HEK293T (cell line): ENCODE results near the gene CDH4.
"Not testable (repeated sequence)": the region's sequence is repeated elsewhere in the genome, so short reads cannot be mapped to it uniquely, and the experiment has no call there.

Source experiments
- CTCF ChIA-PET: fragments of 350-600 bp; formaldehyde crosslinking; extraction: SDS; loops from one replicate; lab custom pipeline; 2021; ENCODE audit warnings: antibody characterized with exemption, inconsistent platforms; lab: Yijun Ruan, JAX
- POLR2A ChIA-PET: fragments of 350-600 bp; formaldehyde crosslinking; extraction: SDS; loops from one replicate; lab custom pipeline; 2020; ENCODE audit warnings: antibody characterized with exemption, inconsistent platforms; lab: Yijun Ruan, JAX
- DNase-seq: peaks from one replicate; pipeline ENCODE4 v3.0.0; 2012; ENCODE audit warnings: mixed read lengths; ENCODE audit errors: extremely low spot score
- ARNT ChIP-seq: fragments of 450-650 bp; IDR thresholded peaks from 2 replicates; pipeline ENCODE4 v1.6.1; 2017; ENCODE audit warnings: mild to moderate bottlenecking
- BHLHE40 ChIP-seq: fragments of 450-650 bp; IDR thresholded peaks from 2 replicates; pipeline ENCODE4 v1.6.1; 2016; ENCODE audit warnings: mild to moderate bottlenecking, moderate library complexity, borderline replicate concordance
- CTBP1 ChIP-seq: fragments of 450-650 bp; IDR thresholded peaks from 2 replicates; pipeline ENCODE4 v1.6.1; 2016; ENCODE audit warnings: borderline replicate concordance
- ELF4 ChIP-seq: fragments of 450-650 bp; IDR thresholded peaks from 2 replicates; pipeline ENCODE4 v1.6.1; 2017; ENCODE audit warnings: antibody characterized with exemption
- FOXA1 ChIP-seq: fragments of 450-650 bp; IDR thresholded peaks from 2 replicates; pipeline ENCODE4 v1.6.1; 2016; ENCODE audit warnings: mild to moderate bottlenecking
- FOXK2 ChIP-seq: fragments of 450-650 bp; IDR thresholded peaks from 2 replicates; pipeline ENCODE4 v1.6.1; 2016; ENCODE audit warnings: mild to moderate bottlenecking
- FOXM1 ChIP-seq: fragments of 450-650 bp; IDR thresholded peaks from 2 replicates; pipeline ENCODE4 v1.6.1; 2017; ENCODE audit warnings: mild to moderate bottlenecking, borderline replicate concordance
- HDGF ChIP-seq: fragments of 450-650 bp; IDR thresholded peaks from 2 replicates; pipeline ENCODE4 v1.6.1; 2017; ENCODE audit warnings: antibody characterized with exemption, borderline replicate concordance
- L3MBTL2 ChIP-seq: fragments of 450-650 bp; conservative IDR thresholded peaks from 2 replicates; pipeline ENCODE4 v1.6.1; 2016; ENCODE audit warnings: mild to moderate bottlenecking
- LEF1 ChIP-seq: fragments of 450-650 bp; IDR thresholded peaks from 2 replicates; pipeline ENCODE4 v1.6.1; 2017; ENCODE audit warnings: mild to moderate bottlenecking, borderline replicate concordance
- NFRKB ChIP-seq: fragments of 450-650 bp; IDR thresholded peaks from 2 replicates; pipeline ENCODE4 v1.6.1; 2016; ENCODE audit warnings: mild to moderate bottlenecking, moderate library complexity
- PKNOX1 ChIP-seq: fragments of 450-650 bp; IDR thresholded peaks from 2 replicates; pipeline ENCODE4 v1.6.1; 2016
- SP1 ChIP-seq: fragments of 450-650 bp; IDR thresholded peaks from 2 replicates; pipeline ENCODE4 v1.6.1; 2017
- SUZ12 ChIP-seq: fragments of 450-650 bp; IDR thresholded peaks from 2 replicates; pipeline ENCODE4 v1.6.1; 2016; ENCODE audit warnings: mild to moderate bottlenecking
- TARDBP ChIP-seq: fragments of 450-650 bp; IDR thresholded peaks from 2 replicates; pipeline ENCODE4 v1.6.1; 2016
- ZNF384 ChIP-seq: fragments of 450-650 bp; IDR thresholded peaks from 2 replicates; pipeline ENCODE4 v1.6.1; 2016

The CDH4 gene

GRCh38 chr20:61396262-61396848, 144.3 kb downstream of the CDH4 start:
- TF ChIP-seq LEF1 = no peak
- no peak for DNase-seq
- ChIA-PET CTCF (no interaction called here), POLR2A (no interaction called here)

GRCh38 chr20:61397146-61397545, 145.1 kb downstream of the CDH4 start:
- CTCF ChIA-PET = no interaction called here
- TF ChIP-seq LEF1 (no peak), ZNF384 (no peak), BHLHE40 (no peak)
- POLR2A ChIA-PET = no interaction called here
- DNase-seq = no peak

GRCh38 chr20:61397790-61398189, 145.7 kb downstream of the CDH4 start:
- DNase-seq = no peak
- ChIA-PET POLR2A (no interaction called here), CTCF (no interaction called here)
- TF ChIP-seq NFRKB (no peak), FOXK2 (no peak), HDGF (no peak)

- CTCF ChIA-PET = no interaction called here
- TF ChIP-seq PKNOX1 (no peak), ARNT (no peak), LEF1 (no peak), FOXM1 (no peak), SP1 (no peak), NFRKB (no peak), ELF4 (no peak), HDGF (no peak), SUZ12 (no peak), BHLHE40 (no peak), ZNF384 (no peak), L3MBTL2 (no peak), FOXA1 (no peak), CTBP1 (no peak), FOXK2 (no peak), TARDBP (no peak)
- POLR2A ChIA-PET = no interaction called here
- no peak for DNase-seq
Measured at GRCh38 chr20:61399433-61399832, 147.4 kb downstream of the CDH4 start.

GRCh38 chr20:61400499-61400898, 148.4 kb downstream of the CDH4 start:
- no peak for DNase-seq
- TF ChIP-seq FOXA1 (no peak), SP1 (no peak), NFRKB (no peak), ARNT (no peak), ZNF384 (no peak), BHLHE40 (no peak), SUZ12 (no peak)
- POLR2A ChIA-PET = no interaction called here
- CTCF ChIA-PET = no interaction called here

GRCh38 chr20:61404303-61404702, 152.2 kb downstream of the CDH4 start:
- CTCF ChIA-PET = no interaction called here
- DNase-seq = no peak
- POLR2A ChIA-PET = no interaction called here
- TF ChIP-seq CTBP1 (no peak), ELF4 (no peak), FOXA1 (no peak), SP1 (no peak), FOXK2 (no peak), SUZ12 (no peak), ZNF384 (no peak), HDGF (no peak), ARNT (no peak), TARDBP (no peak)

- no peak for DNase-seq
- no peak for TF ChIP-seq SUZ12
- TF ChIP-seq ARNT = no peak
- TF ChIP-seq LEF1 = no peak
- TF ChIP-seq NFRKB = no peak
- TF ChIP-seq FOXM1 = no peak
- TF ChIP-seq SP1 = no peak
- no peak for TF ChIP-seq ZNF384
- ChIA-PET POLR2A (no interaction called here), CTCF (no interaction called here)
Measured at GRCh38 chr20:61405007-61405406, 152.9 kb downstream of the CDH4 start.

- DNase-seq, POLR2A ChIA-PET, CTCF ChIA-PET: not testable (repeated sequence)
Measured at GRCh38 chr20:61406773-61407172, 154.7 kb downstream of the CDH4 start.

- TF ChIP-seq ARNT = no peak
- TF ChIP-seq CTBP1 = no peak
- no peak for TF ChIP-seq SP1
- no peak for TF ChIP-seq L3MBTL2
- TF ChIP-seq PKNOX1 = no peak
- TF ChIP-seq HDGF = no peak
- no peak for TF ChIP-seq FOXK2
- no peak for TF ChIP-seq NFRKB
- no peak for TF ChIP-seq LEF1
- TF ChIP-seq FOXA1 = no peak
- no peak for TF ChIP-seq ZNF384
- no peak for TF ChIP-seq BHLHE40
- no peak for TF ChIP-seq FOXM1
- no peak for TF ChIP-seq ELF4
- TF ChIP-seq TARDBP = no peak
- TF ChIP-seq SUZ12 = no peak
- POLR2A ChIA-PET = no interaction called here
- no peak for DNase-seq
- CTCF ChIA-PET = no interaction called here
Measured at GRCh38 chr20:61407561-61407960, 155.5 kb downstream of the CDH4 start.
